ENCODE results near the gene DCAF4. TPM values are rescaled to one million over a fixed set of nuclear protein-coding genes. Genes with fewer than 3 reads are reported as not detected.

Gene DCAF4, protein sequence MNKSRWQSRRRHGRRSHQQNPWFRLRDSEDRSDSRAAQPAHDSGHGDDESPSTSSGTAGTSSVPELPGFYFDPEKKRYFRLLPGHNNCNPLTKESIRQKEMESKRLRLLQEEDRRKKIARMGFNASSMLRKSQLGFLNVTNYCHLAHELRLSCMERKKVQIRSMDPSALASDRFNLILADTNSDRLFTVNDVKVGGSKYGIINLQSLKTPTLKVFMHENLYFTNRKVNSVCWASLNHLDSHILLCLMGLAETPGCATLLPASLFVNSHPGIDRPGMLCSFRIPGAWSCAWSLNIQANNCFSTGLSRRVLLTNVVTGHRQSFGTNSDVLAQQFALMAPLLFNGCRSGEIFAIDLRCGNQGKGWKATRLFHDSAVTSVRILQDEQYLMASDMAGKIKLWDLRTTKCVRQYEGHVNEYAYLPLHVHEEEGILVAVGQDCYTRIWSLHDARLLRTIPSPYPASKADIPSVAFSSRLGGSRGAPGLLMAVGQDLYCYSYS
- 20.9 TPM for polyA plus RNA-seq (2013, experiment 1 of 2; ENCODE audit: insufficient read length)
- 13.4 TPM for polyA plus RNA-seq (2013, experiment 2 of 2; ENCODE audit: insufficient read length)

DNA sequence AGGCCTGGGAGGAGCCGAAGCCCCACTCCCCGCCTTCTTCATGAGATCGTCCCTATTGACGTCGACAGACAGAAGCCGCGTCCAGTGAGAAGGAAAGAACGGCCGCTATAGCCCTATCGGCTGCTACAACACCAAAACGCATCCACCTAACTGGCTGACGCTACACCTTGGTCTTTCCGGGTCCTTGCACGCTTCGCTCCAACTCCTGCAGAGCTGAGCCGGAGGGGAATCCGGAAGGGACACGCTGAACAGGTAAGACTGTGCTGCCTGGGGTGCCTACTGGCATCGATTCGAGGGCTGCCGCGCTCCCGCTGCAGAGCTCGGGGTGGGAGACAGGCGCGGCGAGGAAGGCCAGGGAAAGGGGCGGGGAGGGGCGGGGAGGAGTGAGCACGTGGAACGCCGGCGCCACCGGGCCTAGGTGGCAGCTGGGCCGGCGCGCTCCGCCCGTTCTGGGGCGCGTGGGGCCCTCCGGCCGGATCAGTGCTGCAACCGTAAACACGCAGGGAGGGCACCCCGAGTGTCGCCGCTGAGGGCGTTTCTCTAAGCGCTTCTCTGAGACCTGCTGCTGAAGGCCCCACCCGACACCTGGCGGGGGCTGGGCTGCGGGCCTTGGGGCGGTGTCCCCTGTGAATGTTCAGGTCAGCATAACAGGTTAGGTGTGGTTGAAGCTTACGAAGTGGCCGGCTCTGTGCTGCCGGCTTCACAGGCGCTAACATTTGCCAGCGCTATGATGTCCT is at the start of gene DCAF4:
DCAF4 (plus strand) TSS at position 173 of the 737 bp plus-strand sequence. CDS start 11,515 bp downstream, outside the sequence.
- peak; percentile 100 for DNase-seq

DNA sequence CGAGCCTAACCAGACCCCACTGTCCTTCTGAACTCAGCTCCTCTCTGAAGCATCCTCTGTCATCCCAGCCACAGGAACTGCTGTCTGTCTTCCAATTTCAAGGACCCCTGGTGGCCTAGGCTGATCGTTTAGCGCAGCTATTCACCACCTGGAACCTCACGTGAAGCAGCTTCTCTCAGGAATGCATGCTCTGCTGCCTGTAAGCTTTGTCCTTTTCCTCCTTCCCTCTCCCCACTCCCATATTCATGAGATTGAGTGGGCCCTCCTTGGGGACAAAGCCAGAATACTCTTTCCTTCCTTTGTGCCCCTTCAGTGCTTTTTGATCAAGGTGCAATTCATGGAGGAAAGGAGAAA is 49.6 kb upstream of the DCAF4 start:
- DNase-seq: no peak

DNA sequence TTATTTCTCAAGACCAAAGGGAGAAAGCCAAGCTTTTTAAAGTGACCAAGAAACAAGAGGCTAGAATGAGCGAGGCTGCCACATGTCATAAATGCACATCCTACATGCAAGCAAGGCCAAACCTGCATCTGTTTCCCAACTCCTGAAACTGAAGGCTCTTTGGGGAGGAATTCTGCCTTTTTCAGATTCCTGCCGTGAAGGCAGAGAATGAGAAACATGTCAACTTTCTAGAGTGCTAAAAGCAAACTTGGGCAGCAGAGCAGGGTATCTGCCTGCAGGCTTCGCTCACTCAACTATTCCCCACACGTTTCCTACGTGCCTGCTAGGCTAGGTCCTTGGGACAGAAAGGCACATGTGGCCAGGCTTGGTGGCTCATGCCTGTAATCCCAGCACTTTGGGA is 47.5 kb upstream of the DCAF4 start:
- no peak for DNase-seq

DNA sequence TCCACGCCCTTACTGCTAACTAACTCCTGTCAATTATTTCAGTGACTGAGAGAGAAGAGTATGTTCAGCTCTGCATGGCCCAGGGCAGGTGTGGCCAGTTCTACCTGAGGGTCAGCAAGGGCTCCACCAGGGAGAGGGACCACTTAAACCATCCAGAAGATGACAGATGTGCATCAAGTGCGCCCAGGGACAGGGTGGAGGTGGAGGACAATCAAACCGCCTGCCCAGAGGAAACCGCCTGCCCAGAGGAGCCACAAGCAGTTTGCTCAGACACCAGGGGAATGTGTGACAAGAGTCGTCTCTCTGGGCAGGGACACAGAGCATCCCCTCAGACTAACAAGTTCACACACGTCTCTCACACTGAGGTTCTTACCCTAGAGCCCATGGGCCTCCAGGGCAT is 46.8 kb upstream of the DCAF4 start:
- DNase-seq: no peak

DNA sequence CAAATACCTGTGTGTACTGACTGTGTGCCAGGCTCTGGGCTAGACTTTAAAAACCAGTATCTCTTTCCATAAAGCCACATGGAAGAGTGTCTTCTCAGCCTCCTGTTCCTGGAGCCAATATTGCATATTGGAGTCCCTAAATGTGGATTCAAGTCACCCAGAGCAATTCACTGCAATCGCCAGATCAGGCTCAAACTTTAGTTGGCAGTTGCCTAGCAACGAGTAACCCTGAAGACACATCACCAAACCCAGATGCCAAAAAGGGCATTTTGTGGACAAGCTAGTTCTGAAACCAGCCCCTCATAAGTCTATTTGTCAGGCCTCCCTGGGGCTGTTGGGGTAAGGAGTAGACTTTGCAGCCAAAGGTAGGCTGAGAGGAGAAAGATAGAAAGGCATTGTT is 46.1 kb upstream of the DCAF4 start:
- DNase-seq: no peak

DNA sequence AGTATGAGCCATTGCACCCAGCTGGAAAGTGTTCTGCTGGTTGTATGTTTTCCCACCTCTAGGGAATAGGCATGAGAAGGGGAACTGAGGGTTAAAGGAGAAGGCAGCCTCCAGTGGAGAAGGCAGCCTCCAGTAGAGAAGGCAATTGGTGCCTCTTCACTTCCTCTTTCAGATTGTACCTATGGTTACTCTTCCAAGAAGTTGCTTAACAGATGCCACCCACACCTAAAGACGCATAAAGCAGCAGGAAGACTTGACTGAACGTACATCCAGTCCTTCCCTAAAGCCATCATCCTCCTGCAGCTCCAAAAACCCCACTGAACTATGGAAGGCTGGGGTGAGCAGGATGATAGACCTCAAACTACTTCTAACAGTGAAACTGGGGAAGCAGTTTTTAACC is 45.4 kb upstream of the DCAF4 start:
- DNase-seq: no peak

DNA sequence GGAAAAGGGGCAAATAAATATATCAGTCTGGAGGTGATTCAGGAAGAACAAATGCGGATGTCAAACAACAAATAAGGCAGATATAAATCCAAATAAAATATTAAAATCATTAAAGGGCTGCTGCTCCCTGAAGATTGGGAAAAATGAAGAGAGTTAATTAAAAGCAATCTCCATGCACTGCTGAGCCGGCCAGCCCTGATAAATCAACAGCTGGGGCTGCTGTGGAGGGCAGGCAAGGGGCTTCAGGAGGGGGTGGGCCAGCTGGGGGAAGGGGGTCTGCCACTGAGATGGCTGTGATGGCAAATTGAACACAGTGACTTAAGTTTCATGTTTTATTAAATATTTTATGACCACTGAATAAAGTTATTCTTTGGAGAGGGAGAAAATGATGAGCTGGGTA is 44.7 kb upstream of the DCAF4 start:
- no peak for DNase-seq

DNA sequence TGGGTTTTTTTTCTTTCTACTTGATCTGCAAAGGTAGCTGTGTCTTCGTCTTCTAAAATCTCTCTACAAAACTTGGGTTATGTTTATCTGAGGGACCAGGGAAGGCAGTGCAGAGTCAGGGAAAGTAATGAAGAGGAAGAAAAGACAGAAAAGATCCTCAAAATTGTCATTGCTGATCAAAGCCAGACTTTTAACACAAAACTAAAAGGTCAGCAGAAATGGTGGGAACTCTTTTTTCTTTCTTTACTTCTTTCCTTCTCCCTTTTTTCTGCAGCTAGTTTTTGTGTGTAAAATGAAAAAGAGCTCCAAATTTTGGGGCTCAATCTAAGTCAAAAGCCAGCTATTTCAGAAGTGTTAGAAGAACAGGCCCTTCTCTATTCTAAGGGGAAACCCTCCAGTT is 44.2 kb upstream of the DCAF4 start:
- no peak for DNase-seq

DNA sequence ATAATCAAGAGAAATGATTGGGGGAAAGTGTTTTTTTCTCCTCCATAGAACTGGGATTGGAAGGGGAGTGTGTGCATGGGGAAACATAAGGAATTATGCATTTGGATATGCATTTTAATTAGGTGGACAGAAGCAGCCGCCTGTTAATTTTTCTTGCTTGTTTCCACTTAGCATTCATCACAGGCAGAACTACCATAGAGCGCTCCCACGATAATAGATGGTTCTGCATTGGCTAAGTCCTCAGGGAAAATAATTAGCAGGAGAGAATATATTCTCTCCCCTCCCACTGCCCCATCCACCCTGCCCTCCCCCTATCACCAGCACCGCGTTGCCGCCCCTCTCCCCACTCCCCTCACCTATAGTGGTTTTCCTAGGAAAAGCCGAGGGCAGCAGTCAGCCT is 43.8 kb upstream of the DCAF4 start:
- no peak for DNase-seq

DNA sequence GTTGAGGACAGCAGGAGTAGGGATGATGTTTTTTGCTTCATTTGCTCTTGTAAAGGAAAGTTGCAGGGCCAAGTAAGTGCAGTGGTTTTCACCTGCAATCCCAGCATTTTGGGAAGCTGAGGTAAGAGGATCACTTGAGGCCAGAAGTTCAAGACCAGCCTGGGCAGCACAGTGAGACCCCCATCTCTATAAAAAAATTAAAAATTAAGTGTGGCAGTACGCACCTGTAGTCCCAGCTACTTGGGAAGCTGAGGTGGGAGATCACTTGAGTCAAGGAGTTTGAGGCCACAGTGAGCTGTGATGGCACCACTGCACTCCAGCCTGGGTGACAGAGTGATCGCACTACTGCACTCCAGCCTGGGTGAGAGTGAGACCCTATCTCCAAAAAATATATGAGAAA is 43.2 kb upstream of the DCAF4 start:
- no peak for DNase-seq

DNA sequence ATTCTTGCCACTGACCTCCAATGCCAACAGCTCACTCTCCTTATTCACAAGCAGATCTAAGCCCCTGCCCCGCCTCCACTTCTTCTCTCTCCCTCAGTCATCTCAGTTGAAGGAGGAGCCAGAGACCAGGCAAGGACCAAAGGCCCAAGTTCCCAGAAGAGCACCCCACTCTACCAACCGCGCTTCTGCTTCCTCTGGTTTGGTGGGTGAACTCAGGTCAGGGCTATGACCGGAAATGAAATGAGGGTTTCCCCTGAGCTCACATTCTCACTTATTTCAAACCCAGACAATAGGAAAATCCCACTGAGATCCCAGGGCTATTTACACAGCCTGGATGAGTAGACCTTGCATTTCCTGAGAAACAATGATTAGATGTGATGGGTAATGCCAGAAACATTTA is 42.3 kb upstream of the DCAF4 start:
- peak; percentile 64 for DNase-seq

DNA sequence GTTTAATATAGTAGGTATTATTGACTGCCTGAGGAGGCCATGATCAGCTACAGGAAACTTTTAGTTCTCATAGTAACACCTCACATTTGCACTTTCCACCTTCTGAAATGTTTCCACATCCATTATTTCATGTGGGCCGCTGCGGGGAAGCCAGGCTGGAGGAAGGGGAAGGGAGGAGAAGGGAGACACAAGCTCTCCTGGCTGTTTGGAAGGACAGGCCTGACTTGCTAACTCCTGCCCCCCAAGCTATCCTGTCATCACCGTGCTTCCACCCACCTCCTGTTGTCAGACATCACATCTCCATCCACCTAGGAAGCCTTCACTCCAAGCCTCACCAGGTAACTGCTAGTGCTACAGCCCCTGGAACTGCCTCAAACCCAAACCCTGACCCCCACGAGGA is 41.9 kb upstream of the DCAF4 start:
- DNase-seq: no peak

DNA sequence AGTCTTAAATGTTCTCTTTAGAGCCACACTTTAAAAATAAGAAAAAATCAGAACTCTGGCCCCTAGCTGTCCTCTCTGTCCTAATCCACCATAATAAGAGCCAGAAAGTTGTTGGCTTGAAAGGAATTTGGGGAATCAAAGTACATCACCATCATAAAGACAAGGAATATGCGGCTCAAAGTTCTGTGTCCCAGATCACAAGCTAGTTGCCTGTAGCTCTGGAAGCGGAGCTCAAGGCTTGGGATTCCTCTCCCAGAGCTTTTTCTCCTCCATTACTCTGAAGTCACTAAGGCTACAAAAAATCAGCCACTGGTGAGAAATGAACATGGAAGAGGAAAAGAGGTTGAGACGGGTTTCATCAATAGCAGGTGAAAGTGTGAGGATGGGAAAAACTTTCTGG is 38.8 kb upstream of the DCAF4 start:
- DNase-seq: no peak

DNA sequence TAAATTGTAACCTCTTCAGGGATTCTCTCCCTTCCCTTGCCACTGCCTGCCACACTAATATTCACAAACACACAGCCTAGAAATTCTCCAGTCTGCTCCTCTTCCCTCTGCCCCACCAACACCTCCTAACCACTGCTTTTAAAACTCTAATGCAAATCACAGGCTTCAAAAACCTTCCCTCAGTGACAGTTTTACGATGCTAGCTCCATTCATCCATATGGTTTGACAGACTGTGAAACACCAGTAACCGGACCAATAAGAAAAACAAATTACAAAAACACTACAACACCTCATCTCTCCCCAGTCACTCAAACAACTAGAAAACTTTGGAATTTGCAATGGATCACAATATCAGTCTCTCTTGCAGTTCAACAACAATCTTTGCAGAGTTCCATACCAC is 38.1 kb upstream of the DCAF4 start:
- no peak for DNase-seq

DNA sequence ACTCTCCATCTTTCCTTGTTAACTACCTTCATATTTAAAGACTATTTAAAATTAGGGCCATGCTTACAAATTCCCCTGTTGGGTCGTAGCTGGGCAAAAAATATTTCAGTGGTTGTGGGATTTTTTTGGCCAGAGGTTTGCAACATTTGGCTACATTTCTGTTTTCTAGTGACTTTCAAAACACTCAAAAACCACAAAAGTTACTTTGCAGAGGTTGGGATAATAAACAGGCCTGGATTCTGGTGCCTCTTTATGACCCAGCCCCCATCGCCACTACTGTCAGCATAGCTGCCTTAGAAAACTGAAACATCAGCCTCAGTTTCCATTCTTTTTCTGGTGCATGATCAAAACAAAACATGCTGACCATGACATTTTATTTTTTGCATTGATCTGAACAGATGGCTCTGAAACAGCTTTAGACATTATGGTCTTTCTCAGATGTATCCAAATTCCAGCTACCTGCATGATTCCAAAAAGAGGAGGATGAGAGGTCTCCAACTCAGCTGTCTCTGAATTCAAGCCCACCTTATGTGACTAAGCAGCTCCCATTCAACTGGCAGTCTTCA is 37.5 kb upstream of the DCAF4 start:
- no peak for DNase-seq

DNA sequence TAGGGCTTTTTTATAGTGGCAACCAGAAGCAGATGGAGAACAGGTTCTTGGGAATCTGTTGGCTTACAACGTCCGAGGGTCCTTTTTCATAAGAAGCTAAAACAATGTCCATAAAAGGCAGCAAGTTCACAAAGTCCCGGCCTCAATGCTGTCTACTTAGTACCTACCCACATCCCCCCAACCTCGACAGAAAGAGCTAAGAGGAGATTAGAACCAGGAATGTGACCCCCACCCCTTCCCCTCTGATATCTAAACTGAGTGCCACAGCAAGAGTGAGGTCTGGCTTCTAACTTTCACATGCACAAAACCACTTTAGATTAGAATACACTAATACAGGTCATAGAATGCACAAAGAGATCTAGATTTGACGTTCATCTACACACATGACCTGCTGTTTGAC is 36.9 kb upstream of the DCAF4 start:
- DNase-seq: no peak

DNA sequence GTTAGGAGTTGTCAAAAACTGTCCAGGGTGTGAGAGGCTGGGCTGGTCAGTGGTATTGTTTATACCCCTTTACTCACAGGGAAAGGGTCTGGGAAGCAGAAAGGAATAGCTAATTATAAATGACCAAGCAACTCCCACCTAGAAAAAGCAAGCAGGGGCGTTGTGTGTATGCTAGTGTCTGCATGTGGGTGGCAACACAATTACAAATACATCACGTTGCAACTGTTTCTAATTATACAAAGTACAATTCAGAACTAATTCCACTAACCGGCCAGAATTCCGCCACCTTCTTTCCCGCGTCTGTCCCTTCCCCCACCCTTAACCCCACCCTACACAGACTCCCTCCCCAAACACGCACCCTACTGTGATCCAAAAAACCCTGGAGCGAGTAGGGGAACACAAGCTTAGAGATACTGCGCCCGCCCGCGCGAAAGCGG is 34.6 kb upstream of the DCAF4 start:
- DNase-seq: no peak

DNA sequence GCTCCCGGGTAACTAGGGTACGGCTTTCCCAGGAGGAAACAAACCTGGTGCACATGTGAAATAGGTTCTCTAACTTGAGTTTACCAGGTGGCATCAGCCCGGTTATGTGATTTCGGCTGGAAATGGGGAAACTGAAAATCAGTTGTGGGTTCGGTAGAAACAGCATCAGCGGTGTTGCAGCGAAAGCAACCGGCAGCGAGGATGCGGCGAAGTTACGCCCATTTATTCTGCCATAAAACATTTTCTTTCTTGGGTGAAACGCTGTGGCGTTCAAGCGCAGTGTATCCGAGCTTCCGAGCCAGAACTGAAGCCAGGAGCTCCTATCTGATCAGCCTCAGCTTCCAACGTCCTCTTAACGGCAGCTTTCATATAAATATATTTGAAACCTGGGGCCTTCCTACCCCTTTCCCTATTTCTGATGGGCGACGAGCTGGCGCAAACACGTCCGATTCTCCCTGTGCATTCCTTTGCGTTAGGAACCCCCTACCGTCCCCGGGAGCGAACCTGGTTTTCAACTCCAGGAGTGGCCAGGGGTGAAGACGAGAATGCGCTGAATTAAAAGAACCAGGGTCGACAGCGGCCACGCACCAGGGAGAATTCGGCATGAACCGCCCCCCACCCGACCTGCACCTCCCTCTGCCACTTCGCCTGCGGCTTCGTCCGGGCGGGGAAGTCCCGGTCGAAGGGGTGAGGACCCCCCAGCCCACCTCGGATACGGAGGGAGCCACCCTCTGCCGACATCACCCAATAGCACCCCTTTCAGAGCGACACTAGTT is 34.0 kb upstream of the DCAF4 start:
- DNase-seq: peak; percentile 34

DNA sequence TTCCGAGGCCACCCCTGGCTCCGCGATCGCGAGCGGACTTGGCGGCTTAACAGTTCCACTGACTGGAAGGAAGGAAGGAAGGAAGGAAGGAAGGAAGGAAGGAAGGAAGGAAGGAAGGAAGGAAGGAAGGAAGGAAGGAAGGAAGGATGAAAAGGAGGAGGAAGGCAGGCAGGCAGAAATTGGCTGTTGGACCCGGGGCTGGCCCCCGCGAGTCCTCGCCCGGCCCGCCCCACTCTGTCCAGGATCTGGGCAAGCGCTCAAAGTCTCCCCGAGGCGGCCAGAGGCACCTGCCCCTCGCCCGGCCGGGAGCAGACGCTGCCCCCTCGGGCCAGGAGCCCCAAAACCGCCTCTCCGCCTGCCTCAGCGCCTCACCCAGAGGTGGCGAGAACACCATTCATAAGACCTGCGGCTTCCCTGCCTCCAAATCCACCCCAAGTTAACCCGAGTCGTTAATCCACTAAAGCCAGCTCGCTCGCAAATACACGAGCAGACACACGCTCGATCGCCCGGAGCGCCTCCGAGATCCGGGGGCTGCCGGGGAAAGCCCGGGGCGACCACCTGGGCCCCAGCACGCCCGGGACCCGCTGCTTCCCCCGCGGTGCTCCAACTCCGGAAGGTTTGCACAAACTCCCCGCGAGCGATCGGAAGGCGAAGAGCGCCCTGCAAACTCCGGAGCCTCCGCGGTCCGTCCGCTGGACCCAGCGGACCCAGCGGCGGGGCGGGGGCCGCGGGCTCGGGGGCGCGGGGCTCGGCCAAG is 33.2 kb upstream of the DCAF4 start:
- DNase-seq: no peak

DNA sequence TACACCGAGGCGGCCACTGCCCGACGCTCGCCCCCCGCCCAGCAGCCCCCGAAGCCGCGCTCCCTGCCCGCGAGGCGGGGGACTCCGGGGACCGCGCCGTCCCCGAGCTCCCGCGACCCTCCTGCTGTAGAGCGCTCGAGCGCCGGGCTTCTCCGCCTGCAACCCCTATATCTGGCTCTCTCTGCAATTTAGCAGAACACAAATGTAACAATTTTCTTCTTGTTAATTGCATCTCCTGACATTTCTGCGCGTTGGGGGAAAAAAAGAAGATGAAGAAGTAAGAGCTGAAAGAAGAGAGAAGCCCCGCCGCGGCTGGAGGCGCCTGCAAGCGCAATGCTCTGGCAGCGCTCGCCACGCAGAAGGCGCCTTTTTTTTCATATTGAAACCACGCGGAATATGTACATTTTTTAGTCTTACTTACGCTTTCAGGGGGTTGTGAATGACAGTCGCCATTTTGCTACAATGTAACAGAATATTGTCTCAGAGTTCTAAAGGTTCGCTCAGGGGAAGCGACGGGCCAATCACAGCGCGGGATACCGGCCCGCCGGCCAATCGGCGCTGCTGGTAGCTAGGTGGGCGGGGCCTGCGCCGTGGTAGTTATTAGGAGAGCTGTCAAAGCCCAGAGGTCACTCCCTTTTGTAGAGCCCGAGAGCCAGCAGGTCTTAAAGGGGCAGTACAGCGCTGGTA is 32.5 kb upstream of the DCAF4 start, which contains the start of gene DPF3:
DPF3 (minus strand) TSS at position 466 of the 687 bp plus-strand sequence; CDS start at position 453, 13 bp downstream.
- peak; percentile 96 for DNase-seq

DNA sequence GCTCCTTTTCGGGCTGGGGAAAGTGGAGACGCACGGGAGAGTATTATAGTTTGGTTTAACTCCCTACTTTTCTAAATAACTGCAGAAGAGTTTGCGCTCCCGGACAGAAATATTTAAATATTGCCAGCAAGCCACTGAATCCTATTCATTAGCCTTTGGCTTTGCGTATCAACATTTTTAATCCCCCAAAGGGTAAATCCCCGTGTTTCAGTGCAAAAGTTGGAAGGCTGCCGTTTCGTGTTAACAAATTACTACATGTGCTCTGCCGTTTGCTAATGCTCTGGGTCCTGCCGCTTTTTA is 32.0 kb upstream of the DCAF4 start:
- no peak for DNase-seq

Measured in fibroblast of skin of back (primary cell).